NB4 (cell line): ENCODE measurements around the gene ARHGAP27.
A peak's percentile ranks its signal among the peaks of the same experiment; 100 is the strongest.

Source experiments
- DNase-seq: peaks from one replicate; pipeline ENCODE4 v3.0.0; 2010; ENCODE audit warnings: low read depth
- H3K4me3 ChIP-seq: one replicate; pipeline ENCODE4 v1.5.1; 2011; ENCODE audit warnings: mild to moderate bottlenecking, low read depth, low read length, moderate library complexity
- CTCF ChIP-seq: IDR thresholded peaks from one replicate; pipeline ENCODE4 v1.5.1; 2012; ENCODE audit warnings: low read depth, low read length
- MAX ChIP-seq: IDR thresholded peaks from 2 replicates; pipeline ENCODE4 v1.6.1; 2011; ENCODE audit warnings: low read depth, low read length
- MYC ChIP-seq: IDR thresholded peaks from 2 replicates; pipeline ENCODE4 v1.6.1; 2011; ENCODE audit warnings: low read depth, low read length
- POLR2A ChIP-seq: IDR thresholded peaks from 2 replicates; pipeline ENCODE4 v1.6.1; 2011; ENCODE audit warnings: mild to moderate bottlenecking; ENCODE audit not compliant: insufficient read length; ENCODE audit errors: extremely low read depth

The ARHGAP27 gene

GRCh38 chr17:45369421-45369820, 63.2 kb downstream of the ARHGAP27 start:
- no peak for DNase-seq
- no peak overlapping the region for H3K4me3 ChIP-seq
- TF ChIP-seq MYC (no peak), POLR2A (no peak), CTCF (no peak), MAX (no peak)

- no peak overlapping the region for H3K4me3 ChIP-seq
- TF ChIP-seq MYC (no peak), POLR2A (no peak)
- DNase-seq: no peak
Observed at GRCh38 chr17:45368651-45369050, 64.0 kb downstream of the ARHGAP27 start.

GRCh38 chr17:45367216-45367615, 65.5 kb downstream of the ARHGAP27 start:
- TF ChIP-seq MYC (no peak), CTCF (no peak), POLR2A (no peak), MAX (no peak)
- no peak for DNase-seq
- no peak overlapping the region for H3K4me3 ChIP-seq

GRCh38 chr17:45366691-45367090, 66.0 kb downstream of the ARHGAP27 start:
- no peak overlapping the region for H3K4me3 ChIP-seq
- no peak for DNase-seq
- TF ChIP-seq MYC (no peak), MAX (no peak), CTCF (no peak), POLR2A (no peak)

GRCh38 chr17:45366049-45366448, 66.6 kb downstream of the ARHGAP27 start:
- no peak for DNase-seq
- H3K4me3 ChIP-seq: no peak overlapping the region
- TF ChIP-seq CTCF: no peak
- no peak for TF ChIP-seq POLR2A
- TF ChIP-seq MAX: no peak
- TF ChIP-seq MYC: no peak

GRCh38 chr17:45364531-45365390, 67.9 kb downstream of the ARHGAP27 start:
- H3K4me3 ChIP-seq: no peak overlapping the region
- DNase-seq: peak; percentile 93
- no peak for TF ChIP-seq POLR2A
- TF ChIP-seq MAX: no peak
- TF ChIP-seq CTCF: no peak
- TF ChIP-seq MYC: no peak
